GDM1 (cell line): ENCODE results near the gene EZR.
"Not testable (repeated sequence)": the region's sequence is repeated elsewhere in the genome, so short reads cannot be mapped to it uniquely, and the experiment has no call there.

Source experiments
- DNase-seq: peaks from one replicate; lab custom pipeline; 2025; lab: John Stamatoyannopoulos, UW

The EZR gene

DNA sequence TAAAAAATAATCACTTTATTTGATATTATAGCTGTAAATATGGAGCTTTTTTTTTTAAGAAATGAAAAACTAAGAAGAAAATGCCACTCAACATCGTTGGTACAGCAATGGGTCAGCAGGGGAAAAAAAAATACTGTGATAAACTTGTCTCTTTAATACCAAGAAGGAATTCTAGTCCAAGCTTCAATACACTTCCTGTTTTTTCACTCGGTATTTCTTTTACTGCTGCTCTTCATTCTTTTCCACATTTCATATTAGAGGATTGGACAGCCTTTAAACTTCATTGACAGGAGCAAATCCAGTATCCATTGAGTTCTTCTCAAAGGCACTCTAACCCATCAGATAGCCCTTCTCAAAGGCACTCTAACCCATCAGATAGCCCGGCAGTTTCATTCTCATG, 22.2 kb upstream of the EZR start:
- no peak for DNase-seq

DNA sequence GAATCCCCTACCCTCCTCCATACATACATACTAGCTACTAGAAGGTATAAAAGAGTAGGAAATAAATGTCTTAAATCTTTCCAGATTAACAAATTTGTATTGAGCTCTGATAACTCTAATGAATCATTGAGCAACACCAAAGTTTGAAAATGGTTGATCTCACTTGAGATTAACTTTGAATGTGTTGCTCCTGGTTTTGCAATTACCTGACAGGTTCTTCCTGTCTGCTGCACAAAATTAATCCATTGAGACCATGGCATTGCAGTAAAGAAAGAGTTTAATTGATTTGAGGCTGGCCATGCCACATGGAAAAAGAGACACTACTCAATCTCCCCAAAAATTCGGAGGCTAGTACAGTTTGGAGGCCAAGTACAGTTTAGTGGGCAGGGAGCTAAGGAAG, 21.3 kb upstream of the EZR start:
- DNase-seq: no peak

DNA sequence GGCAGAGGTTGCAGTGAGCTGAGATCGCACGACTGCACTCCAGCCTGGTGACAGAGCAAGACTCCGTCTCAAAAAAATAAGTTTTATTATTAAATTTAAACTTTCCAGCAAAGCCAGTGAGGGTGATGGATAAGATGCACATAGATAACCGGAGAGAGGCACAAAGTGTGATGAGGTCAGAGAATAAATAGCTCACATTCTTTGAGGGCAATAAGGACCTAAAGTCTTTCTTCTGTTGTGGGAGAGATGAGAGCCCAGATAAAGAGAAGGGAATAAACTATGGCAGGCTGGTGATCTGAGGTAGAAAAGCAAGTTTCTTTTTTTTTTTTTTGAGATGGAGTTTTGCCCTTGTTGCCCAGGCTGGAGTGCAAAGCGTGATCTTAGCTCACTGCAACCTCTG, 20.6 kb upstream of the EZR start:
- DNase-seq: no peak

DNA sequence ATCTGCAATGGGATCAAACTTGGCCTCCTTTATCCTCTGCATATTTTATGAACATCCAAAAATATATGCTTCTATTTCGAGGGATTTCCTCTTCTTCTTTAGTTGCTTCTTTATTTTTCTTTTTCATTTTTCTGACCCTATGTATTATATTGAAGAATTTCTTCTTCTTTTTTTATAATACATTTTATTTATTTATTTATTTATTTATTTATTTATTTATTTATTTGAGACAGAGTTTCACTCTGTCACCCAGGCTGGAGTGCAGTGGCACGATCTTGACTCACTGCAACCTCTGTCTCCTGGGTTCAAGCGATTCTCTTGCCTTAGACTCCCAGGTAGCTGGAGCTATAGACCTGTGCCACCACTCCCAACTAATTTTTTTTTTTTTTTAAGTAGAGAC, 19.6 kb upstream of the EZR start:
- not testable (repeated sequence) for DNase-seq

DNA sequence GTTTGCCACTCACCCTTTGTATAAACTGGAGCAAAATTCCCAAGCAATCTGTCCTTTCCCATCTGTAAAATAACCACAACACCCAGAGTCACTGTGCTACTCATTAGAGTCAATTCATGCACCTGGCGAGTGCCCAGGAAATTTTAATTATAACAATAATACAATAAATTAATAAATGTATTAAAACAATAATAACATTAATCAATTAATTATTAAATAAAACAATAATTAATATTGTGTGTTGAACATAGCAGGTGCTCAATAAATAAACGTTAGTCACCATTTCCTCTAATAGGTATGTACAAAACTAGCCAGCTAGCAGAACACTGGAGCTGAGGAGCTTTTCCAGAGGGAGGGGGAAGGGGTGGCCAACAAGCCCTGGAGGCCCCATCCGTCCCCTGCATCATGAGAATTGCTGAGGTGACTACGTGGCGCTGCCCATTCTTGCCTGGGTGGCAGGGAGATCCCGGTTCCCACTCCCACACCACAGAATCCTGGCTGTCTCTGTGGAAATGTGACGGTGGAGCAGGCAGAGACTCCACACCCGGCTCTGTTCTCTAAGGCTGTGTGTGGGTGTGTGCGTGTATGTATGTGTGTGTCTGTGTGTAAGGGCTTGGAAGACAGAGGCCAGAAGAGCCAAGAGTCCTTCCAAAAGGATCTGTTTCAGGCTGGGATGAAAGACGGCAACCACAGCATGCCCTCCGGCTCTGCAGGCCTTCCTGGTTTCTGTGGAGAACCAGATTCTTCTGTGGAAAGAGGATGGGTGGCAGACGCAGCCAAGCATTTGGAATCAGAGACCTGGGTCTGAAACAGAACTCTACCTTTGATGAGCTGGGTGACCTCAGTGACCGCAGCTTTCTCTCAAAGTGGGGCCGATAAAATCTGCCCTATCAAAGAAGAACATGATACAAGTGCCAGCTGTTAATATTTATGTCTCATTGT, 18.8 kb upstream of the EZR start:
- no peak for DNase-seq

DNA sequence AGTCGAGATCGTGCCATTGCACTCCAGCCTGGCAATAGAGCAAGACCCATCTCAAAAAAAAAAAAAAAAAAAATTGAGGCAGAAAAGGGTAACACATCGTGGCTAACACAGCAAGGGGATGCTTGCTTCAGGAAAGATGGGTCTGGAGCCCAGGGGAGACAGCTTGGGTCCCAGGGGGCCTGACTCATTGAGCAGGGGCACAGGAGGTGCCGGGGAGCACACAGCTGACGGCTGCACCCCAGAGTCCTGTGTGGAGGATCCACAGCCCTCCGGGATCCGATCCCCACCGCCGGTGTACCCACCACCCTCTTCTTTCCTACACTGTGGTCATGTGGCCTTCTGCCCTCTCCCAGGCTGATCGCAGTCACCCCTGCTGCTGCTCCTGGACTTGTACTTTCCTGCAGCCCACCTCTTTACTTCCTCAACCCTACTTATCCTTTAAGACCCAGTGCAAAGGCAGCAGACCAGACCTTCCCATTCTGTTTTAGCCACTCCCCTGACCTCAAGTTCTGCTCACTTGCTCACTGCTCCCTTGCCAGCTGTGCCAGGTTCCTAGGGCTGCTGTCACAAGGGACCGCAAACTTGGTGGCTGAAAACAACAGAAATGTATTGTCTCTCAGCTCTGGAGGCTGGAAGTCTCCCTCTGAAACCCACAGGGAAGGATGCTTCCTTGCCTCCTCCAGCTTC, 17.6 kb upstream of the EZR start:
- no peak for DNase-seq

DNA sequence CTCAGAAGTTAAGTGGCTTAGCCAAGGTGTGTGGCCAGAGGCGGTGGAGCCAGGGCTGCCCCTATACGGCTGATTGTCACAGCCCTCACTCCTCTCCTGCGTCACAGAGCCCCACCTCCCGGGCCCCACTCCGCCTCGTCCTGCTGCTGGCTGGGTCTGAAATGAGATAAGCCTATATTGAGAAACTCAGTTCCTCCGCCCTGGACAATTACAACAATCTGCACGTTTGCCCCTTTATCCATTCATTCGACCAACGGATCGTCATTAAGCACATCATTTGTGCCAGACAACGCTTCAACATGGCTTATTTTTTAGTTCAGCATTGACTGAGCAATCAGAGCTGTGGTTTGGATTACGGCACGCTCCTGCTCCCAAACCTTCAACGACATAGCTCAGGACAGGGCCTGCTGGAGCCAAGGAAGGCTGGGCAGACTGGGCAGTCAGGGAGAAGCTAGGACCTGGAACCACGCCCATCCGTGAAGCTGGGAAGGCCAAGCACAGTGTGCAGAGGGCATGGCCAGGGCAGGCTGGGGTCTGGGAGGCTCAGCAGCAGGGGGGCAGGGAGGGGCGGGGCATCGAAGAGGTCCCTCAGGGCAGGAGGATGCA, 16.6 kb upstream of the EZR start:
- DNase-seq: no peak

DNA sequence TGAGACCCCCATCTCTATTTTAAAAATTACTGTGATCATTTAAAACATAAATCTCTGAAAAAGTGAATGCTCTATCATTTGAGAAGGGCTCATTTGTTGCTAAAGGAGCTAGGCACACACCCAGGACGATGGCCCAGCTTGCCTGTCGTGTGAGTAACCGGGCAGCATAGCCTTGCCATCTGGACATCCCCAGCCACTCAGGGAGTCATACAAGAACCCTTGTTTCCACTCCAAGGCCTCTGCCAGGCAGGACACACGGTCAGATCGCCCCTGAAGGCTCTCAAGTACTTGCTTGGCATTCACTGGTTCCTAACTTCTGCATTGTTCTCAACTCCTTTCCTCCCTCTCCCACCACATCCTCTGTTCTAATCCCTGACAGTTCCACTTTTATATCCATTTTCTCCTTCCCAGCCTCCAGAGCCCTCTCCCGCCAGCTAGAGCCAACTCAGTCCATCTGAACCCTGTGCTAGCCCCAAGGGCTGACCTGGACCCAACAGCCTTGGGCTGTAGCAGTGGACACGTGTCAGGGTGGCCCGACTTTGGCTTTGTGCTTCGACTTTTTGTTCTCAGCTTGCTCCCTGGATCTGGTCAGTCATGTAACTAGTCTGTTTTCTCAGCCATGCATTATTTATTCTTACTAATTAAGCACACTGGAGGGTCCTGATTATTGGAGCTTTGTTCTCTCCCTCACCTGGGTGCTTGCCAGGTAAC, 15.7 kb upstream of the EZR start:
- DNase-seq: no peak

DNA sequence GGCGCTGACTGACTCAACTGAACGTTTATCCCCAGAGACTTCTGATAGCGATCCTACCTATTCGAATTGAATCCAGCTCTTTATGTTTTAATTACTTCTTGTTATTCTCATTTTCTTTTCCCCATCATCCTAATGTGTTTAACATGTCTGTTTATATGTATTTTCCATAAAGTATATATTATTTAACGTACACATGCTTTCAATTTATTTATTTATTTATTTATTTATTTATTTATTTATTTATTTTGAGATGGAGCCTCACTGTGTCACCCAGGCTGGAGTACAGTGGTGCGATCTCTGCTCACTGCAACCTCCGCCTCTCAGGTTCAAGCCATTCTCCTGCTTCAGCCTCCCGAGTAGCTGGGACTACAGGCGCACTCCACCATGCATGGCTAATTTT, 13.6 kb upstream of the EZR start:
- not testable (repeated sequence) for DNase-seq

DNA sequence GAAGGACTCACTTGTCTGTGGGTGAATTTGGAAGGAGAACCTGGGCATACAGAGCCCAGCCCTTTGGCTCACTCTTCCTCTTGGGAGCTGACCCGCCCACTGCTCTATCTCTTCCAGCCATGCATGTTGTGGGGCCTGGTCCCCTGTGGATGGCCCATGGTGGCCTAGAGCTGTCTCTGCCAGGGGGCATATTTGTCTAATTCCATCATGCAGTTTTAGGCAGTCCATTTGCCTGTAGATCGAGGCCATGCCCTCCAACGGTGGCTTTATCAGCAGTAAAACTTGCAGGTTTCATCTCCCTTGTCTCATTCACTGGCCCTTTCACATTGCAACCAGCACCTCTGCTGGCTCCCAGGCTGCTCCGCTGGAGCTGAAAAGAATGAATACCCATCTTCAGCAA, 12.9 kb upstream of the EZR start:
- no peak for DNase-seq

DNA sequence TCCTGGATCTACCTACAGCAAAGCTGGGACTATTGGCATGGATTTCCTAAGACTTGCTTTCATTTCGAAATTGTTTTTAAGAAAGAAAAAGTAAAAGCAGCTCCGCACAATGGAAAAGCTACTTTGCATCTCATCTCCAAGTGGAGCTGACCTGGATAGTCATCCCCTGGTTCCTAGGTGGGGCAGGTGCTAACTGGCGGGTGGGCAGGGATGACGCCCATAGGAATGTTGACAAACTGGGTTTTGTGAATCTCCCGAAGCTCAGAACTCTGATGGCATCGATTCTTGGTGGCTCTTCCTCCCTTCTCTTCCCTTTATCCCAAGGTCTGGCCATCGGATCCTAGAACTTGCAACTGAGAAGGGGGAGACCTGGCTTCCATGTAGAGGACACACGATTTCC, 12.4 kb upstream of the EZR start:
- no peak for DNase-seq

DNA sequence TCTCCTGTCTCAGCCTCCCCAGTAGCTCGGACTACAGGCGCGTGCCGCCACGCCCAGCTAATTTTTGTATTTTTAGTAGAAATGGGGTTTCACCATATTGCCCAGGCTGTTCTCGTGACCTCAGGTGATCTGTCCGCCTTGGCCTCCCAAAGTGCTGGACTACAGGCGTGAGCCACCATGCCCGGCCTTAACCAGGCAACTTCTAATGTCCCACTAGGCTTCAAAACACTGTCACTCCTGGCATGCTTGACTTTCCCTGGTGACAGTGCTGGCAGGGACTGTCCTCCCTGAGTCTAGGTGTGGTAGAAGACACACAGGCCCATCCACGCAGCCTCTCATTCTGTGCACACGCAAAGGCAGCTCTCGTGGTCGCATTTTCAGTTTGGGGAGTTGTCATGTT, 11.6 kb upstream of the EZR start:
- no peak for DNase-seq

DNA sequence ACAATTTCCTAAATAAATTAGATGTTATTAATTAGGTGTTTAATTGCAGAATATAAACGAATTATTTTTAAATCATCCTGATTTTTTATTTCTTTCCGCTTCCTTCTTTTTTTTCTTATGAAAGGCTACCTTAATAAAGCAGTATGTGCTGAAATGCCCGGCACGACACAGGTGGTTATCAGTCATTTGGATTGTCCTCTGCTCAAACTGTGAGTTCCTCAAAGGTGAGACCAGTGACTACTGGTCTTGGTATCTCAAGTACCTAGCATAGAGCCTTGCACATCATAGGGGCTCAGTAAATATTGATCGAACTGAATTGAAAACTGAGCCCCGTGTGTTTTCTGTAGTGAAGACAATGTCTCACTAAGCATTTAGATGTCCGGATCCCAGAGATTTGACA, 9.6 kb upstream of the EZR start:
- DNase-seq: no peak

DNA sequence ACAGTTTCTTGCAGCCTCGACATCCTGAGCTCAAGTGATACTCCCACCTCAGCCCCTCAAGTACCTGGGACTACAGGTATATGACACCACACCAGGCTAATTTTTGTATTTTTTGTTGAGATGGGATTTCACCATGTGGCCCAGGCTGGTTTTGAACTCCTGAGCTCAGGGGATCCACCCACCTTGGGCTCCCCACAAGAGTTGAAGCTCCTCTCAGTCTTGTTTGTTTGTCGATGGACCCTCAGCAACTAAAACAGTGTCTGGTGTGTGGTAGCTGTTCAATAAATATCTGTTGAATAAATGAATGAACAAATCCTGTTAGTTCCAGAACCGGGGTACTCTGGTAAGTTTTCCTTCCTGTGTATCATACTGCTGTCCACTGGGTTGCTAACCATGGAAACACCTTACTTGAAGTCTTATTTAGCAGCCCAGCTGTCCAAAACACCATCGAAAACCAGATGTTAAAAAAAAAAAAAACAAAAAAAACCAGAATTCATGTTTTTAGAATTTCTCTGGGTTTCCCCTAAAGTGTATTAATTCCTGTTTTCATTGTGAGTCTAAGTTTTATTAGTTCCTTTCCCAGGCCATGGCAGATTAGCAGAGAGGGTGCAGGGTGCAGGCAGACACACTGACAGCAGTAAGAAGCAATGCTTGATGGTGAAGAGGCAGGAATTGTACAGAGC, 7.8 kb upstream of the EZR start:
- DNase-seq: no peak

DNA sequence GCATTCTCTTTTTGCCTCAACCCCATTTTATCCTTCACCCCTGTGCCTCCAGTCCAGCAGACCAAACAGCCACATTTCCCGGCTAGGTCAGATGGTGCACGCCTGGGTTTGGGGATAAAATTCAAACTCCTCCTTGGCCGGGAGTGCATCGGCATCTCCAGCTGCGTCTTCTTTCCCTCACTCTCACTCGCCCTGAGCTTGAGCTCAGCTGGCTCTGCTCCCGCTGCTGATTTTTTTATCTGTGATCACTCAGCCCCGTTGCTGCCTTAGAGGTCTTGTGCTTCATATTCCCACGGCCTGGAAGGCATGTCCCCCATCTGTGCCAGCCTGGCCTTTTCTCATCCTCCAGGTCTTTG, 6.8 kb upstream of the EZR start:
- no peak for DNase-seq

DNA sequence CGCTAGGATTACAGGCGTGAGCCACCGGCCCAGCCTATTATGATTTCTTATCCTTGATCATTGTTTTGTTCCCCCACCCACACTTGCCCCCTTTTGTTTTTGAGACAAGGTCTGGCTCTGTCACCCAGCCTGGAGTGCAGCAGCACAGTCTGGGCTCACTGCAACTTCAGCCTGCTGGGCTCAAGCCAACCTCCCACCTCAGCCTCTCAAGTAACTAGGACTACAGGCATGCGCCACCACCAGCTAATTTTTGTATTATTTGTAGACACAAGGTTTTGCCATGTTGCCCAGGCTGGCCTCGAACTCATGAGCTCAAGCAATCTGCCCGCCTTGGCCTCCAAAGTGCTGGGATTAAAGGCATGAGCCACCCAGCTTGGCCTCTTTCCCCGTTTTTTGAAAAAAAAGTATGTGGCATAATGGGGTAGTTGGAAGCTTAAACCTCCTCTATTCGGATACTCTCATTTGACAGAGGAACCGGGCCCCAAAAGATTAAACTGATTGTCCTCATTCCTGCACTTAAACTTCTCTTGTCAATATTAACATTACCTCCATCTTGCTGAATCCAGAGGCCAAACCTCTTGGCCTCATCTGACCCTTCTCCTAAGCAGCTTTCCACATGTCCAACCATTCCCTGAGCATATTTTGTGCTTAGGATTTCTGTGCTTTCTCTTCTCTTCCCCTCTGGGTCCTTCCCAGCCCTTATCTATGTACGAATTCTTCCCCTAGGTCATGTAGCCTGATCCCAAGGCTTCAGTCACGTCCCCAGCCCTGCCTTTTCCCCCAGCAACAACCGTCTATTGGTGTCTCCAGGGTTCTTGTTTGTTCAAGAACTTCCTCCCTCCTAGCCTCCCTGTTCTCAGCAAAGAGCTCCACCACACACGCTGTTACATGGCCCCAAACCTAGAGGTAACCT, 6.1 kb upstream of the EZR start:
- DNase-seq: no peak

DNA sequence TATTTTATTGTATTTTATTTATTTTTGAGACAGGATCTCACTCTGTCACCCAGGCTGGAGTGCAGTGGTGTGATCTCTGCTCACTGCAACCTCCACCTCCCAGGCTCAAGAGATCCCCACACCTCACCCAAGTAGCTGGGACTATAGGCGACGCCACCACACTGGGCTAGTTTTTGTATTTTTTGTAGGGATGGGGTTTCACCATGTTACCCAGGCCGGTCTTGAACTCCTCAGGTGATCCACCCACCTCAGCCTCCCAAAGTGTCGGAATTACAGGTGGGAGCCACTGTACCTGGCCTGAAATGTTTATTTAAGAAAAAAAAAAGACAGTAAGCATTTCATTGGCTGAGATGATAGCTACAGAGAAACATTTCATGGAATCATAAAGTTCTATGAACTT, 4.4 kb upstream of the EZR start:
- not testable (repeated sequence) for DNase-seq

DNA sequence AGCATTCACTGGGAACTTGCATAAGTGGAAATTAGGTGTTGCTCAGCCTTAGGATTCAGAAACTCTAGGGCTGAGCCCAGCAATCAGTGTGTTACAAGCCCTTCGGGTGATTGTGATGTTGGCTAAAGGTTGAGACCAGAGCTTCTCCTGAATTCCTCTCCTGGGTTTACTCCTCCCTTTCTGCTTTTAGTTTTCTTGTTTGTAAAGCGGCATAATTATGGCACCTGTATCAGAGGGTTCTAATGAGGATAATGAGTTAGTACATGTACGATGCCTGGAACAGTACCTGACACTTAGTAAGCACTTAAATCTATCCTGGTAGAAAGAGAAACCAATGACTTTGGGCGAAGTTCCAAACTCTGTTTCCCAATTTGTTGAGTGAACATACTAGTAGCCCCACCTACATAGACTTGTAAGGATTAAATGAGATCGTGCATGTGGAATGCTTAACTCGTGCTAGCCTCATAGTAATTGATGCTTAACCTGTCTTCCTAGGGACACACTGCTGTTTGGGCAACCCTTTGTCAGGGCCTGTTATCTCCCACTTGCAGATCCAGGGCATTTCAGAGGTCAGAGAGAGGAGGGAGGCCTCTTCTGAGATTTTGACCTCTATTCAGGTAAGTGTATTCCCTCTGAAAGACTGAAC, 932 bp upstream of the EZR start:
- no peak for DNase-seq

DNA sequence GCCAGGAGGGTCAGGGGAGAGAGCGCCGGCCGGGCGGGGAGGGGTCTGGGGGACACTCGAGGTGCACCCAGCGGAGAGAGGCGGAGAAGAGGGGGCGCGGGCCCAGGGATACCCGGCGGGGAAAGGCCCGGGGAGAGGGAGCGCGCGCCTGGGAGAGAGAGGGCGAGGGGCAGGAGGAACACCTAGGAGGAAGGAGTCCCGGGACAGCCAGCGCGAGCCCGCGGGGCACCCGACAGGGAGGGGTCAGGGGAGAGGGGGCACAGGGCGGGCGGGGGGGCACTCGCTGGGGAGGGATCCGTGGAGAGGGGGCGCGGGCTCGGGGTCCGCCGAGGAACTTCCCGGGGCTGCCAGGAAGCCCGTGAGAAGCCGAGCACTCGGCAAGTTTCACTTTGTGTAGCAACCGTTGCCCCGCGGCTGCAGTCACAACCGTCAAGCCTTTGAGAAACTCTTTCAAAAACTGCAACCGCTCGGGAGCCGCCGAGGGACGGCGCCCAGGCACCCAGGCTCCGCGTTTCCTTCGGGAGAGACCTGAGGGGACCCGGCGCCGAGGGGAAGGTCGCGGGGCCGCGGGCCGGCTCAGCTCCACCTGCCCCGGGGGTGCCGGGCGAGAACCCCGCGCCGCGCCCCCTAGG, 471 bp downstream of the EZR start:
- DNase-seq: no peak
